Natural killer cell (primary cell): ENCODE results near the gene ENTREP1. TPM values are rescaled to one million over a fixed set of nuclear protein-coding genes. Genes with fewer than 3 reads are reported as not detected.

Experiments used
- ATAC-seq, 3 donors: fragments of 150-1000 bp in 2 of 3; fragments of 200-7000 bp in 1 of 3; cut with Tn5 transposase; 1 replicate in 1 of 3; 2 replicates in 2 of 3; pipeline ENCODE4 v1.10.0; 2021; ENCODE audit warnings: mild to moderate bottlenecking in 2 of 3, moderate library complexity in 2 of 3
- DNase-seq, 2 donors: peaks; one replicate each; pipeline versions ENCODE4 v3.0.0 to v3.0.0-alpha.2; 2013 to 2021; ENCODE audit warnings: mixed read lengths in 1 of 2
- H3K27ac ChIP-seq: one replicate; pipeline ENCODE4 v1.5.1; 2013; ENCODE audit warnings: mild to moderate bottlenecking, low read length
- H3K27me3 ChIP-seq: one replicate; pipeline ENCODE4 v1.6.1; 2013; ENCODE audit warnings: low read length; ENCODE audit not compliant: control insufficient read depth, insufficient read depth
- H3K36me3 ChIP-seq: one replicate; pipeline ENCODE4 v1.6.1; 2013; ENCODE audit warnings: low read length; ENCODE audit not compliant: control insufficient read depth, insufficient read depth
- H3K4me1 ChIP-seq: one replicate; pipeline ENCODE4 v1.6.1; 2013; ENCODE audit warnings: low read length; ENCODE audit not compliant: control insufficient read depth, insufficient read depth
- H3K4me3 ChIP-seq: one replicate; pipeline ENCODE4 v1.5.1; 2013; ENCODE audit warnings: low read length
- H3K9me3 ChIP-seq: one replicate; pipeline ENCODE4 v1.6.1; 2013; ENCODE audit warnings: low read length; ENCODE audit not compliant: control insufficient read depth, insufficient read depth
- H3K27ac Mint-ChIP-seq, 2 donors: one replicate each; pipeline ENCODE4 v1.8.0; 2022; ENCODE audit warnings: mild to moderate bottlenecking in 2 of 2, mixed read lengths in 2 of 2, moderate library complexity in 1 of 2
- H3K27me3 Mint-ChIP-seq, 2 donors: one replicate each; pipeline ENCODE4 v1.8.0; 2022; ENCODE audit warnings: low read depth in 2 of 2, mixed read lengths in 2 of 2
- H3K36me3 Mint-ChIP-seq: one replicate; pipeline ENCODE4 v1.8.0; 2022; ENCODE audit warnings: mixed read lengths
- H3K4me1 Mint-ChIP-seq, 2 donors: one replicate each; pipeline ENCODE4 v1.8.0; 2022; ENCODE audit warnings: mixed read lengths in 2 of 2
- H3K4me3 Mint-ChIP-seq: one replicate; pipeline ENCODE4 v1.8.0; 2022; ENCODE audit warnings: mild to moderate bottlenecking, moderate library complexity, mixed read lengths
- H3K9me3 Mint-ChIP-seq, 2 donors: one replicate each; pipeline ENCODE4 v1.8.0; 2022; ENCODE audit warnings: mixed read lengths in 2 of 2
- CTCF ChIP-seq: fragments of 200-600 bp; IDR thresholded peaks from one replicate; pipeline ENCODE4 v1.8.0; 2022; ENCODE audit warnings: antibody characterized with exemption
- WGBS: methylation state at CpG from one replicate; pipeline ENCODE4 v1.1.7; 2013; ENCODE audit warnings: missing lambda C conversion rate; ENCODE audit not compliant: insufficient coverage; 5-methylcytosine and 5-hydroxymethylcytosine counted together
- intact Hi-C: fragments of 100-400 bp; cut with micrococcal nuclease; formaldehyde crosslinking; loops from one replicate; pipeline ENCODE4 v1.14.2; 2022
- total RNA-seq, 4 donors: library from RNA; stranded (reverse); fragments of 120-200 nt in 1 of 4; gene quantifications; one replicate each; pipeline versions ENCODE4 v1.2.3 to v1.2.4, GENCODE V29; 2013 to 2022

Gene ENTREP1
- total RNA-seq, 3 donors from 2014 or later (not counting 1 experiment from before 2014, with no cell fraction given) = not detected

DNA sequence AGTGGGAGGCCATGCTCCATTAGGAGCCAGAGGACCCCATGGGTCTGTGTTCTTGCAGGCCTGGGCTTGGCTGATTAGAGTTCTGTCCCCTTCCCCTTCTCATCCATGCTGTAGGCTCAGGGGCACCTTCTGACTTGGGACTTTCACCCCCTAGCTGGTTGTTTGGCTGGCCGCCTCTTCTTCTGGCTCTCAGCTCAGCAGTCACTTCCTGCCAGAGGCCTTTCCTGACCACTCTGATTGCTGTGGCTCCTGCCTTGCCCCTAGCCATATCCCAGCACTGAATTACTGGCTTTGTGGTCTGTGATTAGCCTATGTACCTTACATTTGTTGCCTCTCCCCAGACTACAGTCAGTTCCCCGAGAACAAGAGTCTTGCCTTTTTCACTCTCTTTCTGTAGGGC lies 14.6 kb downstream of the ENTREP1 start:
- no peak for ATAC-seq
- TF ChIP-seq CTCF = no peak
- Histone ChIP-seq H3K9me3 (no peaks in the 10 kb centered on the region), H3K4me1 (no peaks in the 10 kb centered on the region), H3K27me3 (no peaks in the 10 kb centered on the region), H3K4me3 (no peak overlapping the region), H3K36me3 (no peaks in the 10 kb centered on the region), H3K27ac (no peak overlapping the region)
- Mint-ChIP-seq H3K9me3 (peaks cover 0 to 4% of the 10 kb centered on the region in 2 donors), H3K4me3 (no peak overlapping the region), H3K4me1 (no peaks in the 10 kb centered on the region), H3K27me3 (peaks cover 2 to 16% of the 10 kb centered on the region in 2 donors), H3K36me3 (no peaks in the 10 kb centered on the region), H3K27ac (no peak overlapping the region)
- intact Hi-C loops = no loop called here
- no peak for DNase-seq
- 66% methylated on average over 1 of the region's 2 CpGs for WGBS

DNA sequence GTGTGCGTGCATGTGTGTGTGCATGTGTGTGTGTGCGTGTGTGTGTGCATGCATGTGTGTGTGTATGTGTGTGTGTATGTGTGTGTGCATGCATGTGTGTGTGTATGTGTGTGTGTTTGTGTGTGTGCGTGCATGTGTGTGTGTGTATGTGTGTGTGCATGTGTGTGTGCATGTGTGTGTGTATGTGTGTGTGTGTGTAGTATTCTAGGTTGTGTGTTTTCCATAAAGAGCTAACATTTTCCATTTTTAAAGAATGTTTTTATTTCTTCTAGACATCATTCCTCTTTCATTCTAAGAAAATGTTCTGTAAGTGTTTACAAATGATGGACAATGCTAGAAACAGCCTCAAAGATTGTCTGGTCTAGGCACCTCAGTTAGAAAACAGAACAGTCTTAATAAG lies 15.6 kb downstream of the ENTREP1 start:
- Histone ChIP-seq H3K27me3 (no peaks in the 10 kb centered on the region), H3K27ac (no peak overlapping the region), H3K36me3 (no peaks in the 10 kb centered on the region), H3K4me1 (no peaks in the 10 kb centered on the region), H3K9me3 (no peaks in the 10 kb centered on the region), H3K4me3 (no peak overlapping the region)
- Mint-ChIP-seq H3K9me3 (peaks cover 0 to 4% of the 10 kb centered on the region in 2 donors), H3K4me1 (no peaks in the 10 kb centered on the region), H3K27me3 (peaks cover 2 to 9% of the 10 kb centered on the region in 2 donors), H3K27ac (no peak overlapping the region), H3K36me3 (no peaks in the 10 kb centered on the region), H3K4me3 (no peak overlapping the region)
- ATAC-seq = no peak
- intact Hi-C loops = no loop called here
- no peak for TF ChIP-seq CTCF
- no peak for DNase-seq
- 0% methylated on average over 2 of the region's 3 CpGs for whole genome bisulfite sequencing

DNA sequence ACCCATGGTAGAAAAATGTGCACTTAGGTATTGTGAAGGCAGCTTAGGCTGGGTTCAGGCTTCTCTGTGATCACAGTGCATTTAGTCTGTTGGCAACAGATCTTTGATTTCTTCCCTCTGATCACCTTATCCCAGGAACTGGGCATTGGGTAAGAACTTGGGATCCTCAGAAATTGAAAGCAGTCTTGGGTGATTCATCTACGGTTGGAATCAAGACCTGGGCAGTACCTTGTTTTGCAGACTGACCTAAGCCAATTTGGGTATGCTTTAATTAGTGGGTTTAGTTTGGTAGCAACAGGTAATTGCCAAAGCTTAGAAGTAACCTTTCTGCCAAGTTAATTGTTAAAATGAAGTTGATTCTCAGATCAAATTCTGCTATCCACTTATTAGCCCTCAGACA lies 17.8 kb downstream of the ENTREP1 start:
- Histone ChIP-seq H3K9me3 (no peaks in the 10 kb centered on the region), H3K4me1 (no peaks in the 10 kb centered on the region), H3K27me3 (no peaks in the 10 kb centered on the region), H3K36me3 (no peaks in the 10 kb centered on the region), H3K4me3 (no peak overlapping the region), H3K27ac (no peak overlapping the region)
- WGBS = 95% methylated on average over 1 of the region's 1 CpG
- DNase-seq (no peak), ATAC-seq (no peak)
- Mint-ChIP-seq H3K4me1 (no peaks in the 10 kb centered on the region), H3K27me3 (peaks cover 6 to 9% of the 10 kb centered on the region in 2 donors), H3K36me3 (no peaks in the 10 kb centered on the region), H3K9me3 (peaks cover 0 to 4% of the 10 kb centered on the region in 2 donors), H3K27ac (no peak overlapping the region), H3K4me3 (no peak overlapping the region)
- TF ChIP-seq CTCF = no peak
- intact Hi-C loops = no loop called here

DNA sequence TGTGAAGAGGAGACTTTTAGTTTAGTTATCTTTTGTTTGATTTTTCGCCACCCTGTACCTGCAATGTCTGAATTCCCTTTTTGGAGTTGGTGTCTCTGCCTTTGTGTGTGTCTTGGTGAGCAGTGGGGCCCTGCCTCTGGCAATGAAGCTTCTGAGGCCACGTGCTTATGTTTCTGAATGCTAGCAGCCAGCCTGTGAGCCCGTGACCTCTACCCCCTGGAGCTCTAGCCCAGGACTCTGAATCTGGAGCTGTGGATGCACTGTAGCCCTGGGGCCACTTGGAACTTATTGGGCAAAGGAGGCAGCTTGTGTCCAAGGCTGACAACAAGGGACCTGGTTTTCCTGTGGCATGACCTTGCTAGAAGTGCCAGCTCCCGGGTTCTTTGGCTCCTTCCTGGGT lies 19.4 kb downstream of the ENTREP1 start:
- Histone ChIP-seq H3K27me3 (no peaks in the 10 kb centered on the region), H3K36me3 (no peaks in the 10 kb centered on the region), H3K9me3 (no peaks in the 10 kb centered on the region), H3K4me1 (no peaks in the 10 kb centered on the region), H3K27ac (no peak overlapping the region), H3K4me3 (no peak overlapping the region)
- peaks cover 6 to 9% of the 10 kb centered on the region in 2 donors for H3K27me3 Mint-ChIP-seq
- intact Hi-C loops = no loop called here
- no peak for ATAC-seq
- peaks cover 0 to 4% of the 10 kb centered on the region in 2 donors for H3K9me3 Mint-ChIP-seq
- H3K27ac Mint-ChIP-seq = no peak overlapping the region
- 84% methylated on average over 4 of the region's 4 CpGs for WGBS
- no peak for TF ChIP-seq CTCF
- no peaks in the 10 kb centered on the region for H3K4me1 Mint-ChIP-seq
- H3K4me3 Mint-ChIP-seq = no peak overlapping the region
- DNase-seq = no peak
- no peaks in the 10 kb centered on the region for H3K36me3 Mint-ChIP-seq
